Astrocyte (in vitro differentiated cells and primary cell): Measurements from ENCODE around the gene SLC38A3. TPM values are rescaled to one million over a fixed set of nuclear protein-coding genes. Genes with fewer than 3 reads are reported as not detected.

Experiments
- DNase-seq: peaks from one replicate; pipeline ENCODE4 v3.0.0-alpha.2; 2010; ENCODE audit warnings: low read depth
- FAIRE-seq: peaks from 2 replicates; lab custom pipeline; 2011; peaks lifted over from hg19 to GRCh38; lab: Jason Lieb, UNC
- H2AFZ ChIP-seq: 2 replicates; pipeline ENCODE4 v1.6.0; 2012; ENCODE audit warnings: low read depth, low read length, inconsistent platforms
- H3K27ac ChIP-seq: 2 replicates; pipeline ENCODE4 v1.5.1; 2011; ENCODE audit warnings: low read depth, low read length, inconsistent platforms
- H3K27me3 ChIP-seq: 2 replicates; pipeline ENCODE4 v1.6.0; 2011; ENCODE audit warnings: low read length, inconsistent platforms; ENCODE audit not compliant: insufficient read depth
- H3K36me3 ChIP-seq: 2 replicates; pipeline ENCODE4 v1.5.1; 2011; ENCODE audit warnings: low read length, inconsistent platforms; ENCODE audit not compliant: insufficient read depth
- H3K4me1 ChIP-seq: 2 replicates; pipeline ENCODE4 v1.5.1; 2011; ENCODE audit warnings: low read length, inconsistent platforms; ENCODE audit not compliant: insufficient read depth
- H3K4me2 ChIP-seq: 2 replicates; pipeline ENCODE4 v1.6.0; 2012; ENCODE audit warnings: low read length, inconsistent platforms
- H3K4me3 ChIP-seq: 2 replicates; pipeline ENCODE4 v1.5.1; 2011; ENCODE audit warnings: low read depth, mild to moderate bottlenecking, low read length, inconsistent platforms; ENCODE audit not compliant: insufficient read depth
- H3K79me2 ChIP-seq: 2 replicates; pipeline ENCODE4 v1.6.0; 2012; ENCODE audit warnings: mild to moderate bottlenecking, low read length, inconsistent platforms; ENCODE audit not compliant: insufficient read depth
- H3K9ac ChIP-seq: 2 replicates; pipeline ENCODE4 v1.6.0; 2012; ENCODE audit warnings: mild to moderate bottlenecking, low read length, inconsistent platforms
- H3K9me3 ChIP-seq: 2 replicates; pipeline ENCODE4 v1.5.1; 2012; ENCODE audit warnings: low read depth, mild to moderate bottlenecking, low read length, inconsistent platforms; ENCODE audit not compliant: insufficient read depth
- H4K20me1 ChIP-seq: 2 replicates; pipeline ENCODE4 v1.6.0; 2012; ENCODE audit warnings: low read length, inconsistent platforms; ENCODE audit not compliant: insufficient read depth
- H3K27ac Mint-ChIP-seq: one replicate; pipeline ENCODE4 v1.8.0; 2021; ENCODE audit warnings: mild to moderate bottlenecking, mixed read lengths; ENCODE audit not compliant: unreplicated experiment
- H3K27me3 Mint-ChIP-seq: one replicate; pipeline ENCODE4 v1.8.0; 2021; ENCODE audit warnings: low read depth, mixed read lengths; ENCODE audit not compliant: unreplicated experiment
- H3K36me3 Mint-ChIP-seq: one replicate; pipeline ENCODE4 v1.8.0; 2021; ENCODE audit warnings: low read depth, mixed read lengths; ENCODE audit not compliant: unreplicated experiment
- H3K4me1 Mint-ChIP-seq: one replicate; pipeline ENCODE4 v1.8.0; 2021; ENCODE audit warnings: low read depth, mixed read lengths; ENCODE audit not compliant: unreplicated experiment
- H3K4me3 Mint-ChIP-seq: one replicate; pipeline ENCODE4 v1.8.0; 2021; ENCODE audit warnings: mild to moderate bottlenecking, moderate library complexity, mixed read lengths; ENCODE audit not compliant: unreplicated experiment
- H3K9me3 Mint-ChIP-seq: one replicate; pipeline ENCODE4 v1.8.0; 2021; ENCODE audit warnings: mild to moderate bottlenecking, mixed read lengths; ENCODE audit not compliant: unreplicated experiment
- EZH2 ChIP-seq: IDR thresholded peaks from 2 replicates; pipeline ENCODE4 v1.6.1; 2012; ENCODE audit warnings: mild to moderate bottlenecking, low read length, inconsistent platforms; ENCODE audit not compliant: insufficient read depth
- total RNA-seq: library from RNA; stranded (reverse); gene quantifications from 2 replicates; pipeline ENCODE4 v1.2.1, GENCODE V29; 2021
- TF ChIP-seq, protein P1 (sequence below): IDR thresholded peaks from 2 replicates; pipeline ENCODE4 v1.5.1; 2011; ENCODE audit warnings: low read depth, mild to moderate bottlenecking, inconsistent platforms, low read length, moderate library complexity; ENCODE audit not compliant: insufficient read depth

The SLC38A3 gene
- total RNA-seq, 1 donor from 2014 or later: 0.68 TPM

DNA sequence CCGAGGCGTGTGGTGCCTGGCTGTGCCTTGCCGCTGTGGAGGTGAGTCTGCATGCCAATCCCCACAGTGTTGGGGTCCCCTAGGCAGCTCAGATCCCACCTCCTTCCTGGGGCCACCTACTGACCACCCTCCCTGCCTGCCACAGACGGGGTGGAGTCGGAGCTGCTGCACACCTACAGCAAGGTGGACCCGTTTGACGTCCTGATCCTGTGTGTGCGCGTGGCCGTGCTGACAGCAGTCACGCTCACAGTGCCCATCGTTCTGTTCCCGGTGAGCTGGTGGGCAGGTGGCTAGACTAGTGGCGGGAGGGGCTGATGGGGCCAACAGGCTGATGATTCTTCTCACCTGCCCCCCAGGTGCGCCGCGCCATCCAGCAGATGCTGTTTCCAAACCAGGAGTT, 13.4 kb downstream of the SLC38A3 start:
- Histone ChIP-seq H3K9ac (no peak overlapping the region), H3K4me3 (no peak overlapping the region), H3K27me3 (peaks cover 2% of the 10 kb centered on the region), H4K20me1 (no peaks in the 10 kb centered on the region), H3K36me3 (no peaks in the 10 kb centered on the region), H3K4me1 (no peaks in the 10 kb centered on the region), H3K4me2 (no peak overlapping the region), H3K79me2 (no peaks in the 10 kb centered on the region), H2AFZ (no peak overlapping the region), H3K27ac (no peak overlapping the region), H3K9me3 (no peaks in the 10 kb centered on the region)
- Mint-ChIP-seq H3K4me1 (peaks cover 6% of the 10 kb centered on the region), H3K36me3 (no peaks in the 10 kb centered on the region), H3K27me3 (peaks cover 38% of the 10 kb centered on the region), H3K9me3 (no peaks in the 10 kb centered on the region), H3K4me3 (no peak overlapping the region), H3K27ac (no peak overlapping the region)
- no peak for FAIRE-seq
- TF ChIP-seq EZH2: no peak
- TF ChIP-seq, protein P1, sequence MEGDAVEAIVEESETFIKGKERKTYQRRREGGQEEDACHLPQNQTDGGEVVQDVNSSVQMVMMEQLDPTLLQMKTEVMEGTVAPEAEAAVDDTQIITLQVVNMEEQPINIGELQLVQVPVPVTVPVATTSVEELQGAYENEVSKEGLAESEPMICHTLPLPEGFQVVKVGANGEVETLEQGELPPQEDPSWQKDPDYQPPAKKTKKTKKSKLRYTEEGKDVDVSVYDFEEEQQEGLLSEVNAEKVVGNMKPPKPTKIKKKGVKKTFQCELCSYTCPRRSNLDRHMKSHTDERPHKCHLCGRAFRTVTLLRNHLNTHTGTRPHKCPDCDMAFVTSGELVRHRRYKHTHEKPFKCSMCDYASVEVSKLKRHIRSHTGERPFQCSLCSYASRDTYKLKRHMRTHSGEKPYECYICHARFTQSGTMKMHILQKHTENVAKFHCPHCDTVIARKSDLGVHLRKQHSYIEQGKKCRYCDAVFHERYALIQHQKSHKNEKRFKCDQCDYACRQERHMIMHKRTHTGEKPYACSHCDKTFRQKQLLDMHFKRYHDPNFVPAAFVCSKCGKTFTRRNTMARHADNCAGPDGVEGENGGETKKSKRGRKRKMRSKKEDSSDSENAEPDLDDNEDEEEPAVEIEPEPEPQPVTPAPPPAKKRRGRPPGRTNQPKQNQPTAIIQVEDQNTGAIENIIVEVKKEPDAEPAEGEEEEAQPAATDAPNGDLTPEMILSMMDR: no peak
- DNase-seq: no peak

- no peak for FAIRE-seq
- TF ChIP-seq, protein P1: no peak
- no peak for TF ChIP-seq EZH2
- Mint-ChIP-seq H3K4me1 (peaks cover 6% of the 10 kb centered on the region), H3K27ac (no peak overlapping the region), H3K27me3 (peaks cover 36% of the 10 kb centered on the region), H3K4me3 (peak overlapping the region; percentile 2), H3K36me3 (no peaks in the 10 kb centered on the region), H3K9me3 (no peaks in the 10 kb centered on the region)
- Histone ChIP-seq H4K20me1 (no peaks in the 10 kb centered on the region), H3K4me2 (no peak overlapping the region), H3K4me3 (no peak overlapping the region), H3K36me3 (no peaks in the 10 kb centered on the region), H3K9ac (no peak overlapping the region), H3K79me2 (no peaks in the 10 kb centered on the region), H3K27ac (no peak overlapping the region), H3K27me3 (peaks cover 2% of the 10 kb centered on the region), H3K9me3 (no peaks in the 10 kb centered on the region), H2AFZ (no peak overlapping the region), H3K4me1 (no peaks in the 10 kb centered on the region)
- DNase-seq: no peak
Measured at GRCh38 chr3:50219285-50219684, 14.2 kb downstream of the SLC38A3 start.

GRCh38 chr3:50220109-50220508, 15.0 kb downstream of the SLC38A3 start:
- no peak overlapping the region for H2AFZ ChIP-seq
- H3K36me3 ChIP-seq: no peaks in the 10 kb centered on the region
- peaks cover 35% of the 10 kb centered on the region for H3K27me3 Mint-ChIP-seq
- no peaks in the 10 kb centered on the region for H3K36me3 Mint-ChIP-seq
- H3K27me3 ChIP-seq: peaks cover 6% of the 10 kb centered on the region
- H3K4me1 Mint-ChIP-seq: peaks cover 6% of the 10 kb centered on the region
- FAIRE-seq (no peak), DNase-seq (no peak)
- no peak overlapping the region for H3K4me2 ChIP-seq
- H3K27ac Mint-ChIP-seq: no peak overlapping the region
- no peaks in the 10 kb centered on the region for H3K4me1 ChIP-seq
- no peaks in the 10 kb centered on the region for H4K20me1 ChIP-seq
- no peak overlapping the region for H3K9ac ChIP-seq
- H3K4me3 Mint-ChIP-seq: no peak overlapping the region
- no peaks in the 10 kb centered on the region for H3K79me2 ChIP-seq
- H3K4me3 ChIP-seq: no peak overlapping the region
- H3K27ac ChIP-seq: no peak overlapping the region
- no peaks in the 10 kb centered on the region for H3K9me3 ChIP-seq
- peaks cover 2% of the 10 kb centered on the region for H3K9me3 Mint-ChIP-seq
- no peak for TF ChIP-seq EZH2
- TF ChIP-seq, protein P1: no peak
